AG04450 (cell line): Measurements from ENCODE around the gene OR6Y1. TPM values are rescaled to one million over a fixed set of nuclear protein-coding genes. Genes with fewer than 3 reads are reported as not detected.

Source experiments
- CTCF ChIA-PET: fragments of 300-600, 350-600 bp; formaldehyde crosslinking; extraction: SDS; loops from one replicate; lab custom pipeline; 2022; ENCODE audit warnings: antibody characterized with exemption, inconsistent platforms; lab: Charles Lee
- POLR2A ChIA-PET: fragments of 350-600 bp; formaldehyde crosslinking; extraction: SDS; loops from one replicate; lab custom pipeline; 2021; ENCODE audit warnings: antibody characterized with exemption, inconsistent platforms; lab: Yijun Ruan, JAX
- DNase-seq: peaks from one replicate; pipeline ENCODE4 v3.0.0-alpha.2; 2011; ENCODE audit warnings: low read depth, low spot score
- H3K27ac ChIP-seq: one replicate; pipeline ENCODE4 v1.5.1; 2012; ENCODE audit warnings: low read depth, low read length, control low read depth
- H3K27me3 ChIP-seq: one replicate; pipeline ENCODE4 v1.6.0; 2012; ENCODE audit warnings: low read length; ENCODE audit not compliant: control insufficient read depth, insufficient read depth
- H3K4me3 ChIP-seq: 2 replicates; pipeline ENCODE4 v1.5.1; 2011; ENCODE audit warnings: mild to moderate bottlenecking, low read depth, low read length, control low read depth
- H3K9me3 ChIP-seq: 2 replicates; pipeline ENCODE4 v1.5.1; 2012; ENCODE audit warnings: low read length; ENCODE audit not compliant: control insufficient read depth, insufficient read depth
- CTCF ChIP-seq: IDR thresholded peaks from 2 replicates; pipeline ENCODE4 v1.5.1; 2011; ENCODE audit warnings: low read depth, low read length, control low read depth, inconsistent platforms
- polyA minus RNA-seq: library from RNA; depleted of rRNA, polyadenylated mRNA; stranded (reverse); fragments of >200 nt; gene quantifications from 2 replicates; pipeline ENCODE4 v1.2.3, GENCODE V29; 2011; rRNA and poly(A)+ RNA removed
- polyA plus RNA-seq: library from polyadenylated mRNA; depleted of rRNA; stranded (reverse); fragments of >200 nt; gene quantifications from 2 replicates; pipeline ENCODE4 v1.2.3, GENCODE V29; 2011; rRNA removed

Gene OR6Y1
- polyA plus RNA-seq (not detected in 2 replicates), polyA minus RNA-seq (not detected in 2 replicates)

- ChIA-PET CTCF (interaction anchor here (0.5 kb wide), 1 partner anchor 27 kb away, joined by 4 read pairs; no protein-coding TSS in a partner anchor), POLR2A (no interaction called here)
- no peak for TF ChIP-seq CTCF
- DNase-seq: no peak
- no peak within 1 kb of the TSS for H3K27ac ChIP-seq
- no peaks in the 10 kb centered on the region for H3K9me3 ChIP-seq
- H3K4me3 ChIP-seq: no peak within 1 kb of the TSS
- H3K27me3 ChIP-seq: no peaks in the 10 kb centered on the region
Measured at GRCh38 chr1:158554352-158554751, at the start of gene OR6Y1. OR6Y1 (minus strand) TSS chr1:158554405; CDS start chr1:158548105, 6,300 bp downstream.

GRCh38 chr1:158600735-158601134, 46.5 kb upstream of the OR6Y1 start:
- Histone ChIP-seq H3K27me3 (no peaks in the 10 kb centered on the region), H3K4me3 (no peak overlapping the region), H3K9me3 (no peaks in the 10 kb centered on the region), H3K27ac (no peak overlapping the region)
- TF ChIP-seq CTCF: no peak
- ChIA-PET POLR2A (no interaction called here), CTCF (no interaction called here)
- DNase-seq: no peak

- no peak overlapping the region for H3K4me3 ChIP-seq
- no peak overlapping the region for H3K27ac ChIP-seq
- no peaks in the 10 kb centered on the region for H3K27me3 ChIP-seq
- H3K9me3 ChIP-seq: no peaks in the 10 kb centered on the region
- TF ChIP-seq CTCF: no peak
- ChIA-PET CTCF (interaction anchor here (0.6 kb wide), 1 partner anchor 486 kb away, joined by 3 read pairs; no protein-coding TSS in a partner anchor), POLR2A (no interaction called here)
- no peak for DNase-seq
Measured at GRCh38 chr1:158586942-158587341, 32.7 kb upstream of the OR6Y1 start.

- Histone ChIP-seq H3K27me3 (no peaks in the 10 kb centered on the region), H3K9me3 (no peaks in the 10 kb centered on the region), H3K4me3 (no peak overlapping the region), H3K27ac (no peak overlapping the region)
- ChIA-PET POLR2A (no interaction called here), CTCF (no interaction called here)
- TF ChIP-seq CTCF: no peak
- DNase-seq: no peak
Measured at GRCh38 chr1:158583962-158584361, 29.8 kb upstream of the OR6Y1 start.

- Histone ChIP-seq H3K27ac (no peak within 1 kb of the TSS), H3K27me3 (no peaks in the 10 kb centered on the region), H3K4me3 (no peak within 1 kb of the TSS), H3K9me3 (no peaks in the 10 kb centered on the region)
- no peak for DNase-seq
- POLR2A ChIA-PET: no interaction called here
- CTCF ChIA-PET: no interaction called here
- TF ChIP-seq CTCF: no peak
Measured at GRCh38 chr1:158579733-158580132, 25.5 kb upstream of the OR6Y1 start, which contains the start of gene OR10X1. OR10X1 (minus strand) TSS chr1:158579899; CDS start chr1:158579899, 0 bp downstream.
